Stomach (tissue), 9 donors: Measurements from ENCODE around the gene ACSBG1. TPM values are rescaled to one million over a fixed set of nuclear protein-coding genes. Genes with fewer than 3 reads are reported as not detected.

Experiments
- DNase-seq, 2 donors: peaks; one replicate each; pipeline versions ENCODE4 v3.0.0 to v3.0.0-alpha.2; 2013 to 2019
- H3K27ac ChIP-seq, 5 donors: fragments of 200-600 bp in 4 of 5; sonication (generic) in 4 of 5; one replicate each; pipeline ENCODE4 v1.5.1; 2013 to 2019; ENCODE audit warnings: mild to moderate bottlenecking in 1 of 5, moderate library complexity in 1 of 5
- H3K27me3 ChIP-seq, 3 donors: fragments of 200-600 bp; sonication (generic); one replicate each; pipeline ENCODE4 v1.5.1; 2017 to 2019; ENCODE audit warnings: mixed run types in 1 of 3
- H3K36me3 ChIP-seq, 4 donors: fragments of 200-600 bp; sonication (generic); 1 replicate in 3 of 4; 2 replicates in 1 of 4; pipeline ENCODE4 v1.5.1; 2016 to 2019
- H3K4me1 ChIP-seq, 4 donors: fragments of 200-600 bp; sonication (generic); one replicate each; pipeline ENCODE4 v1.5.1; 2016 to 2019
- H3K4me3 ChIP-seq, 4 donors: fragments of 200-600 bp; sonication (generic) in 3 of 4; one replicate each; pipeline ENCODE4 v1.5.1; 2016 to 2019; ENCODE audit warnings: mild to moderate bottlenecking in 1 of 4
- H3K9me3 ChIP-seq, 4 donors: fragments of 200-600 bp; sonication (generic); one replicate each; pipeline ENCODE4 v1.5.1; 2016 to 2019
- CTCF ChIP-seq, 7 experiments: fragments of 450-650 bp in 4 of 7; fragments of 200-600 bp in 3 of 7; sonication (generic) in 3 of 7; IDR thresholded peaks; one replicate each; pipeline ENCODE4 v1.5.1; 2016 to 2019; ENCODE audit warnings: antibody characterized with exemption in 7 of 7, control low read depth in 2 of 7, mild to moderate bottlenecking in 1 of 7
- EP300 ChIP-seq: sonication (generic); formaldehyde crosslinking; IDR thresholded peaks from one replicate; pipeline ENCODE4 v1.6.1; 2017; ENCODE audit warnings: antibody characterized with exemption
- POLR2A ChIP-seq, 4 donors: fragments of 450-650 bp; IDR thresholded peaks; one replicate each; pipeline ENCODE4 v1.6.1; 2016; ENCODE audit warnings: antibody characterized with exemption in 4 of 4, control low read depth in 2 of 4, mild to moderate bottlenecking in 1 of 4, moderate library complexity in 1 of 4
- POLR2AphosphoS5 ChIP-seq, 3 donors: sonication (generic); formaldehyde crosslinking; IDR thresholded peaks; one replicate each; pipeline ENCODE4 v1.6.1; 2016; ENCODE audit warnings: antibody characterized with exemption in 3 of 3
- WGBS, 5 donors: extraction: QIAGEN DNeasy Blood & Tissue Kit in 3 of 5; methylation state at CpG; one replicate each; pipeline versions ENCODE4 v1.1.5 to v1.1.7; 2013 to 2018; 5-methylcytosine and 5-hydroxymethylcytosine counted together
- intact Hi-C: fragments of 100-400 bp; cut with DNase I; formaldehyde crosslinking; loops from one replicate; pipeline ENCODE4 v1.15.1; 2023; ENCODE audit warnings: low total_unique reads
- polyA plus RNA-seq, 3 donors: library from polyadenylated mRNA; stranded (reverse); fragments of 200-250 nt; gene quantifications; one replicate each; pipeline ENCODE4 v1.2.3, GENCODE V29; 2013
- total RNA-seq, 5 donors: library from RNA; depleted of rRNA; stranded (reverse); fragments of >200 nt; gene quantifications; one replicate each; pipeline versions ENCODE4 v1.1.0 to v1.2.3, GENCODE V29; 2014 to 2016
- donor health status: healthy with polysubstance abuse.
- donor health status: Bipolar disorder and iron deficiency.
- donor health status: healthy.

Gene ACSBG1
- total and polyA plus RNA-seq, 8 donors, result under 0.01 to 1.5 (median 0.15) TPM; not detected in 3

- H3K36me3 ChIP-seq, result no peaks in the 10 kb centered on the region
- WGBS, 5 donors, result 89 to 96% (median 93%) methylated on average over 5 of the region's 5 CpGs
- H3K27ac ChIP-seq, result no peak overlapping the region
- H3K4me3 ChIP-seq, result no peak overlapping the region
- peaks cover 5 to 28% (median 17%) of the 10 kb centered on the region in 4 donors for H3K4me1 ChIP-seq
- DNase-seq, result no peak
- TF ChIP-seq CTCF (IDR thresholded peaks at IDR 0.05), result no peak
- no peak for TF ChIP-seq EP300
- TF ChIP-seq POLR2AphosphoS5 (IDR thresholded peaks at IDR 0.05), result no peak
- intact Hi-C loops, result no loop called here
- no peaks in the 10 kb centered on the region for H3K27me3 ChIP-seq
- no peaks in the 10 kb centered on the region for H3K9me3 ChIP-seq
Measured at GRCh38 chr15:78129751-78130287, 104.5 kb downstream of the ACSBG1 start.

GRCh38 chr15:78129077-78129750, 105.2 kb downstream of the ACSBG1 start:
- WGBS, 5 donors, result 66 to 75% (median 69%) methylated on average over 8 of the region's 8 CpGs
- H3K36me3 ChIP-seq, result no peaks in the 10 kb centered on the region
- TF ChIP-seq POLR2A (IDR thresholded peaks at IDR 0.05) (no peak), EP300 (no peak), POLR2AphosphoS5 (IDR thresholded peaks at IDR 0.05) (no peak), CTCF (IDR thresholded peaks at IDR 0.05) (no peak)
- DNase-seq, result peak in 1 of 2 donors; percentile 50
- no peaks in the 10 kb centered on the region for H3K27me3 ChIP-seq
- H3K4me1 ChIP-seq, result peaks cover 5 to 28% (median 17%) of the 10 kb centered on the region in 4 donors
- intact Hi-C loops, result no loop called here
- no peak overlapping the region for H3K4me3 ChIP-seq
- no peaks in the 10 kb centered on the region for H3K9me3 ChIP-seq
- H3K27ac ChIP-seq, result no peak overlapping the region

DNA sequence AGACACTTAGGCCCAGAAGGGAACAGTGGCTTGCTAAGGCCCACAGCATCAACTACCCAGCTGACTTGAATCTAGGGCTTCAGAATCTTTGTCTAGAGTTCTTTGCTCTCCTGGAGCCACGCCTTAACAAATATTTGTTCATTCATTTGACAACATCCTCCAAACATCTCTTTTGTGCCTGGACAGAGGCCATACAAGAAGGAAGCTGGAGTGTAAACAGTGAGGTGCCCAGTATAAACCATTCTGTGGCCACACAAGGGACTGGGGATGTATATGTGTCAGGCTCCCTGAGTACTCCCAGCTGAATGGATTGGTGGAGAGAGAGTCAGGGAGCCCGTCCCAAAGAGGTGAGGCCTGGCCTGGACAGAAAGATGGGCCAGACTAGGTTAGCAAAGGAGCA, 106.5 kb downstream of the ACSBG1 start:
- TF ChIP-seq CTCF (IDR thresholded peaks at IDR 0.05), result no peak
- no peak for TF ChIP-seq EP300
- no peak for TF ChIP-seq POLR2AphosphoS5 (IDR thresholded peaks at IDR 0.05)
- no peaks in the 10 kb centered on the region for H3K27me3 ChIP-seq
- no peak for DNase-seq
- 45 to 67% (median 59%) methylated on average over 2 of the region's 2 CpGs for WGBS, 5 donors
- H3K4me1 ChIP-seq, result peaks cover 5 to 28% (median 16%) of the 10 kb centered on the region in 4 donors
- H3K4me3 ChIP-seq, result no peak overlapping the region
- H3K27ac ChIP-seq, result no peak overlapping the region
- H3K9me3 ChIP-seq, result no peaks in the 10 kb centered on the region
- no peaks in the 10 kb centered on the region for H3K36me3 ChIP-seq
- intact Hi-C loops, result no loop called here

DNA sequence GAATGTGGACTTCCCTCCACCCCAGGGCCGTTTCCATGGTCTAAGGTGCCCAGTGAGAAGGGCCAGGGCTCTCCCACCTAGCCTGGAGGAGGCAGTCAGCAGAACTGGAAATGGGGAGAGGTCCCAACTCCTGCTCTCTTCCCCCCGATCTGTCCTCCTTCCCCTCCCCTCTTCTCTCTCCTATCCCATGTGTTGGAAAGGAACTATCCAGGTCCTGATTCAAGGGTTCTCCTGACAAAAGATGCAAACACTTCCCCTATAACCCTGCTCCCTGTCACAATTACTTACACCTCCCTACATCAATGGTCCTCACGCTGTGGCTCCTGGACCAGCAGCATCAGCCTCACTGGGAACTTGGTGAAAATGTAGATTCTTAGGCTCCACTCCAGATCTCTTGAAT, 109.1 kb downstream of the ACSBG1 start:
- DNase-seq, result no peak
- H3K36me3 ChIP-seq, result no peaks in the 10 kb centered on the region
- H3K27me3 ChIP-seq, result no peaks in the 10 kb centered on the region
- 68 to 87% (median 78%) methylated on average over 3 of the region's 3 CpGs for WGBS, 5 donors
- peaks cover 0 to 10% (median 0%) of the 10 kb centered on the region in 4 donors for H3K4me1 ChIP-seq
- TF ChIP-seq POLR2A (IDR thresholded peaks at IDR 0.05), result no peak
- no peak for TF ChIP-seq CTCF (IDR thresholded peaks at IDR 0.05)
- no peak for TF ChIP-seq POLR2AphosphoS5 (IDR thresholded peaks at IDR 0.05)
- no peak for TF ChIP-seq EP300
- intact Hi-C loops, result no loop called here
- no peaks in the 10 kb centered on the region for H3K9me3 ChIP-seq
- H3K27ac ChIP-seq, result no peak overlapping the region
- no peak overlapping the region for H3K4me3 ChIP-seq
